Measurements from ENCODE around the gene POLR3E. TPM values are rescaled to one million over a fixed set of nuclear protein-coding genes. Genes with fewer than 3 reads are reported as not detected.

POLR3E gene
- total RNA-seq, 1 experiment from 2014 or later, result 73.5 TPM

DNA sequence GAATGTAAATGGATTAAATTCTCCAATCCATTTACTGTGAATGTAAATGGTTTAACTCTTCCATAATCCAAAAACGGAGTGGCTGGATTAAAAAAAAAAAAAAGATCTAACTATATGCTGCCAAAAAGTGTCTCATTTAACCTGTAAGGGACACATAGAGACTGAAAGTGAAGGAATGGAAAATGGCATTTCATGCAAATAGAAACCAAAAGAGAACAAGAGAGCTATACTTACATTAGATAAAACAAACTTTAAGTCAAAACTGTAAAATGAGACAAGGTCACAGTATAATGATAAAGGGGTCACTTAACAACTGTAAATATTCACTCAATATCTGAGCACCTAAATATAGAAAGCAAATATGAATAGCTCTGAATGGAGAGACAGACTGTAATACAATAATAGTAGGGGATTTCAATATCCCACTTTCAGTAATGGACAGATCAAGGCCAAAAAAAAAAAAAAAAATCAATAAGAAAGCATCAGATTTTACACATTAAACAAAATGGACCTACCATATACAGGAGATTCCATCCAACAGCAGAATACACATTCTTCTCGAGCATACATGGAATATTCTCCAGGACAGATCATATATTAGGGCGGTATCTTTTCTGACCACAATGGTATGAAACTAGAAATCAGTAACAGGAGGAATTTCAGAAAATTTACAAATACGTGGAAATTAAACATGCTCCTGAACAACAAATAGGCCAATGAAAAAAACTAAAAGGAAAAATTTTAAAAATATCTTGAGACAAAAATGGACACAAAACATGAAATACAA lies 40.8 kb downstream of the POLR3E start:
- POLR2A ChIA-PET, result no interaction called here
- Mint-ChIP-seq H3K4me3 (no peak overlapping the region), H3K36me3 (peaks cover 61% of the 10 kb centered on the region), H3K4me1 (no peaks in the 10 kb centered on the region), H3K27me3 (ENCODE audit: low read depth) (peaks cover 4% of the 10 kb centered on the region), H3K27ac (no peak overlapping the region), H3K9me3 (peaks cover 43% of the 10 kb centered on the region)
- CTCF ChIA-PET, result no interaction called here
- DNase-seq (ENCODE audit: low spot score), result no peak
- ATAC-seq, result no peak
- no peak for TF ChIP-seq OVOL2 (CRISPR knock-in tag; IDR thresholded peaks at IDR 0.05; ENCODE audit: borderline replicate concordance)
- no peak for TF ChIP-seq RORB (CRISPR knock-in tag; IDR thresholded peaks at IDR 0.05)
- TF ChIP-seq, protein P1, sequence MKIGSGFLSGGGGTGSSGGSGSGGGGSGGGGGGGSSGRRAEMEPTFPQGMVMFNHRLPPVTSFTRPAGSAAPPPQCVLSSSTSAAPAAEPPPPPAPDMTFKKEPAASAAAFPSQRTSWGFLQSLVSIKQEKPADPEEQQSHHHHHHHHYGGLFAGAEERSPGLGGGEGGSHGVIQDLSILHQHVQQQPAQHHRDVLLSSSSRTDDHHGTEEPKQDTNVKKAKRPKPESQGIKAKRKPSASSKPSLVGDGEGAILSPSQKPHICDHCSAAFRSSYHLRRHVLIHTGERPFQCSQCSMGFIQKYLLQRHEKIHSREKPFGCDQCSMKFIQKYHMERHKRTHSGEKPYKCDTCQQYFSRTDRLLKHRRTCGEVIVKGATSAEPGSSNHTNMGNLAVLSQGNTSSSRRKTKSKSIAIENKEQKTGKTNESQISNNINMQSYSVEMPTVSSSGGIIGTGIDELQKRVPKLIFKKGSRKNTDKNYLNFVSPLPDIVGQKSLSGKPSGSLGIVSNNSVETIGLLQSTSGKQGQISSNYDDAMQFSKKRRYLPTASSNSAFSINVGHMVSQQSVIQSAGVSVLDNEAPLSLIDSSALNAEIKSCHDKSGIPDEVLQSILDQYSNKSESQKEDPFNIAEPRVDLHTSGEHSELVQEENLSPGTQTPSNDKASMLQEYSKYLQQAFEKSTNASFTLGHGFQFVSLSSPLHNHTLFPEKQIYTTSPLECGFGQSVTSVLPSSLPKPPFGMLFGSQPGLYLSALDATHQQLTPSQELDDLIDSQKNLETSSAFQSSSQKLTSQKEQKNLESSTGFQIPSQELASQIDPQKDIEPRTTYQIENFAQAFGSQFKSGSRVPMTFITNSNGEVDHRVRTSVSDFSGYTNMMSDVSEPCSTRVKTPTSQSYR (CRISPR knock-in tag; IDR thresholded peaks at IDR 0.05), result no peak
- TF ChIP-seq, protein P2, sequence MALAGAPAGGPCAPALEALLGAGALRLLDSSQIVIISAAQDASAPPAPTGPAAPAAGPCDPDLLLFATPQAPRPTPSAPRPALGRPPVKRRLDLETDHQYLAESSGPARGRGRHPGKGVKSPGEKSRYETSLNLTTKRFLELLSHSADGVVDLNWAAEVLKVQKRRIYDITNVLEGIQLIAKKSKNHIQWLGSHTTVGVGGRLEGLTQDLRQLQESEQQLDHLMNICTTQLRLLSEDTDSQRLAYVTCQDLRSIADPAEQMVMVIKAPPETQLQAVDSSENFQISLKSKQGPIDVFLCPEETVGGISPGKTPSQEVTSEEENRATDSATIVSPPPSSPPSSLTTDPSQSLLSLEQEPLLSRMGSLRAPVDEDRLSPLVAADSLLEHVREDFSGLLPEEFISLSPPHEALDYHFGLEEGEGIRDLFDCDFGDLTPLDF (CRISPR knock-in tag; IDR thresholded peaks at IDR 0.05), result no peak
- TF ChIP-seq ETV6 (CRISPR knock-in tag; IDR thresholded peaks at IDR 0.05), result no peak
- no peak for TF ChIP-seq TEAD4 (CRISPR knock-in tag; IDR thresholded peaks at IDR 0.05)
- TF ChIP-seq, protein P3, sequence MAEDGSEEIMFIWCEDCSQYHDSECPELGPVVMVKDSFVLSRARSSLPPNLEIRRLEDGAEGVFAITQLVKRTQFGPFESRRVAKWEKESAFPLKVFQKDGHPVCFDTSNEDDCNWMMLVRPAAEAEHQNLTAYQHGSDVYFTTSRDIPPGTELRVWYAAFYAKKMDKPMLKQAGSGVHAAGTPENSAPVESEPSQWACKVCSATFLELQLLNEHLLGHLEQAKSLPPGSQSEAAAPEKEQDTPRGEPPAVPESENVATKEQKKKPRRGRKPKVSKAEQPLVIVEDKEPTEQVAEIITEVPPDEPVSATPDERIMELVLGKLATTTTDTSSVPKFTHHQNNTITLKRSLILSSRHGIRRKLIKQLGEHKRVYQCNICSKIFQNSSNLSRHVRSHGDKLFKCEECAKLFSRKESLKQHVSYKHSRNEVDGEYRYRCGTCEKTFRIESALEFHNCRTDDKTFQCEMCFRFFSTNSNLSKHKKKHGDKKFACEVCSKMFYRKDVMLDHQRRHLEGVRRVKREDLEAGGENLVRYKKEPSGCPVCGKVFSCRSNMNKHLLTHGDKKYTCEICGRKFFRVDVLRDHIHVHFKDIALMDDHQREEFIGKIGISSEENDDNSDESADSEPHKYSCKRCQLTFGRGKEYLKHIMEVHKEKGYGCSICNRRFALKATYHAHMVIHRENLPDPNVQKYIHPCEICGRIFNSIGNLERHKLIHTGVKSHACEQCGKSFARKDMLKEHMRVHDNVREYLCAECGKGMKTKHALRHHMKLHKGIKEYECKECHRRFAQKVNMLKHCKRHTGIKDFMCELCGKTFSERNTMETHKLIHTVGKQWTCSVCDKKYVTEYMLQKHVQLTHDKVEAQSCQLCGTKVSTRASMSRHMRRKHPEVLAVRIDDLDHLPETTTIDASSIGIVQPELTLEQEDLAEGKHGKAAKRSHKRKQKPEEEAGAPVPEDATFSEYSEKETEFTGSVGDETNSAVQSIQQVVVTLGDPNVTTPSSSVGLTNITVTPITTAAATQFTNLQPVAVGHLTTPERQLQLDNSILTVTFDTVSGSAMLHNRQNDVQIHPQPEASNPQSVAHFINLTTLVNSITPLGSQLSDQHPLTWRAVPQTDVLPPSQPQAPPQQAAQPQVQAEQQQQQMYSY (CRISPR knock-in tag; IDR thresholded peaks at IDR 0.05), result no peak
- TF ChIP-seq CREB1 (CRISPR knock-in tag; IDR thresholded peaks at IDR 0.05), result no peak
- no peak for TF ChIP-seq SOX15 (CRISPR knock-in tag; IDR thresholded peaks at IDR 0.05)
- TF ChIP-seq, protein P4, sequence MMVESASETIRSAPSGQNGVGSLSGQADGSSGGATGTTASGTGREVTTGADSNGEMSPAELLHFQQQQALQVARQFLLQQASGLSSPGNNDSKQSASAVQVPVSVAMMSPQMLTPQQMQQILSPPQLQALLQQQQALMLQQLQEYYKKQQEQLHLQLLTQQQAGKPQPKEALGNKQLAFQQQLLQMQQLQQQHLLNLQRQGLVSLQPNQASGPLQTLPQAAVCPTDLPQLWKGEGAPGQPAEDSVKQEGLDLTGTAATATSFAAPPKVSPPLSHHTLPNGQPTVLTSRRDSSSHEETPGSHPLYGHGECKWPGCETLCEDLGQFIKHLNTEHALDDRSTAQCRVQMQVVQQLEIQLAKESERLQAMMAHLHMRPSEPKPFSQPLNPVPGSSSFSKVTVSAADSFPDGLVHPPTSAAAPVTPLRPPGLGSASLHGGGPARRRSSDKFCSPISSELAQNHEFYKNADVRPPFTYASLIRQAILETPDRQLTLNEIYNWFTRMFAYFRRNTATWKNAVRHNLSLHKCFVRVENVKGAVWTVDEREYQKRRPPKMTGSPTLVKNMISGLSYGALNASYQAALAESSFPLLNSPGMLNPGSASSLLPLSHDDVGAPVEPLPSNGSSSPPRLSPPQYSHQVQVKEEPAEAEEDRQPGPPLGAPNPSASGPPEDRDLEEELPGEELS (CRISPR knock-in tag; IDR thresholded peaks at IDR 0.05), result no peak
- TF ChIP-seq, protein P5, sequence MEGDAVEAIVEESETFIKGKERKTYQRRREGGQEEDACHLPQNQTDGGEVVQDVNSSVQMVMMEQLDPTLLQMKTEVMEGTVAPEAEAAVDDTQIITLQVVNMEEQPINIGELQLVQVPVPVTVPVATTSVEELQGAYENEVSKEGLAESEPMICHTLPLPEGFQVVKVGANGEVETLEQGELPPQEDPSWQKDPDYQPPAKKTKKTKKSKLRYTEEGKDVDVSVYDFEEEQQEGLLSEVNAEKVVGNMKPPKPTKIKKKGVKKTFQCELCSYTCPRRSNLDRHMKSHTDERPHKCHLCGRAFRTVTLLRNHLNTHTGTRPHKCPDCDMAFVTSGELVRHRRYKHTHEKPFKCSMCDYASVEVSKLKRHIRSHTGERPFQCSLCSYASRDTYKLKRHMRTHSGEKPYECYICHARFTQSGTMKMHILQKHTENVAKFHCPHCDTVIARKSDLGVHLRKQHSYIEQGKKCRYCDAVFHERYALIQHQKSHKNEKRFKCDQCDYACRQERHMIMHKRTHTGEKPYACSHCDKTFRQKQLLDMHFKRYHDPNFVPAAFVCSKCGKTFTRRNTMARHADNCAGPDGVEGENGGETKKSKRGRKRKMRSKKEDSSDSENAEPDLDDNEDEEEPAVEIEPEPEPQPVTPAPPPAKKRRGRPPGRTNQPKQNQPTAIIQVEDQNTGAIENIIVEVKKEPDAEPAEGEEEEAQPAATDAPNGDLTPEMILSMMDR (IDR thresholded peaks at IDR 0.05), result no peak
- TF ChIP-seq, protein P6, sequence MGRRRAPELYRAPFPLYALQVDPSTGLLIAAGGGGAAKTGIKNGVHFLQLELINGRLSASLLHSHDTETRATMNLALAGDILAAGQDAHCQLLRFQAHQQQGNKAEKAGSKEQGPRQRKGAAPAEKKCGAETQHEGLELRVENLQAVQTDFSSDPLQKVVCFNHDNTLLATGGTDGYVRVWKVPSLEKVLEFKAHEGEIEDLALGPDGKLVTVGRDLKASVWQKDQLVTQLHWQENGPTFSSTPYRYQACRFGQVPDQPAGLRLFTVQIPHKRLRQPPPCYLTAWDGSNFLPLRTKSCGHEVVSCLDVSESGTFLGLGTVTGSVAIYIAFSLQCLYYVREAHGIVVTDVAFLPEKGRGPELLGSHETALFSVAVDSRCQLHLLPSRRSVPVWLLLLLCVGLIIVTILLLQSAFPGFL (CRISPR knock-in tag; IDR thresholded peaks at IDR 0.05; ENCODE audit: borderline replicate concordance), result no peak
- TF ChIP-seq, protein P7, sequence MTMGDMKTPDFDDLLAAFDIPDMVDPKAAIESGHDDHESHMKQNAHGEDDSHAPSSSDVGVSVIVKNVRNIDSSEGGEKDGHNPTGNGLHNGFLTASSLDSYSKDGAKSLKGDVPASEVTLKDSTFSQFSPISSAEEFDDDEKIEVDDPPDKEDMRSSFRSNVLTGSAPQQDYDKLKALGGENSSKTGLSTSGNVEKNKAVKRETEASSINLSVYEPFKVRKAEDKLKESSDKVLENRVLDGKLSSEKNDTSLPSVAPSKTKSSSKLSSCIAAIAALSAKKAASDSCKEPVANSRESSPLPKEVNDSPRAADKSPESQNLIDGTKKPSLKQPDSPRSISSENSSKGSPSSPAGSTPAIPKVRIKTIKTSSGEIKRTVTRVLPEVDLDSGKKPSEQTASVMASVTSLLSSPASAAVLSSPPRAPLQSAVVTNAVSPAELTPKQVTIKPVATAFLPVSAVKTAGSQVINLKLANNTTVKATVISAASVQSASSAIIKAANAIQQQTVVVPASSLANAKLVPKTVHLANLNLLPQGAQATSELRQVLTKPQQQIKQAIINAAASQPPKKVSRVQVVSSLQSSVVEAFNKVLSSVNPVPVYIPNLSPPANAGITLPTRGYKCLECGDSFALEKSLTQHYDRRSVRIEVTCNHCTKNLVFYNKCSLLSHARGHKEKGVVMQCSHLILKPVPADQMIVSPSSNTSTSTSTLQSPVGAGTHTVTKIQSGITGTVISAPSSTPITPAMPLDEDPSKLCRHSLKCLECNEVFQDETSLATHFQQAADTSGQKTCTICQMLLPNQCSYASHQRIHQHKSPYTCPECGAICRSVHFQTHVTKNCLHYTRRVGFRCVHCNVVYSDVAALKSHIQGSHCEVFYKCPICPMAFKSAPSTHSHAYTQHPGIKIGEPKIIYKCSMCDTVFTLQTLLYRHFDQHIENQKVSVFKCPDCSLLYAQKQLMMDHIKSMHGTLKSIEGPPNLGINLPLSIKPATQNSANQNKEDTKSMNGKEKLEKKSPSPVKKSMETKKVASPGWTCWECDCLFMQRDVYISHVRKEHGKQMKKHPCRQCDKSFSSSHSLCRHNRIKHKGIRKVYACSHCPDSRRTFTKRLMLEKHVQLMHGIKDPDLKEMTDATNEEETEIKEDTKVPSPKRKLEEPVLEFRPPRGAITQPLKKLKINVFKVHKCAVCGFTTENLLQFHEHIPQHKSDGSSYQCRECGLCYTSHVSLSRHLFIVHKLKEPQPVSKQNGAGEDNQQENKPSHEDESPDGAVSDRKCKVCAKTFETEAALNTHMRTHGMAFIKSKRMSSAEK (CRISPR knock-in tag; IDR thresholded peaks at IDR 0.05; ENCODE audit: borderline replicate concordance), result no peak

All from WTC11 (cell line).